HepG2 (cell line): ENCODE measurements around the gene GRIN2D. TPM values are rescaled to one million over a fixed set of nuclear protein-coding genes. Genes with fewer than 3 reads are reported as not detected.
"Not testable (repeated sequence)": the region's sequence is repeated elsewhere in the genome, so short reads cannot be mapped to it uniquely, and the experiment has no call there.

Source experiments
- ATAC-seq: fragments of 200-7000 bp; cut with Tn5 transposase; 3 replicates; pipeline ENCODE4 v1.9.1; 2020; ENCODE audit warnings: mild to moderate bottlenecking, moderate library complexity
- BruUV-seq: library from RNA; stranded (reverse); fragments of 400-500 nt; replicated peaks from 2 replicates; lab custom pipeline; 2021; lab: Mats Ljungman, UMichigan
- CTCF ChIA-PET: fragments of 300-600 bp; formaldehyde crosslinking; extraction: SDS; loops from one replicate; lab custom pipeline; 2021; ENCODE audit warnings: low total read pairs, inconsistent platforms, low intra/inter-chr PET ratio; lab: Yijun Ruan, JAX
- POLR2A ChIA-PET: fragments of 350-600 bp; sonication (Branson Sonifier 250); formaldehyde crosslinking; loops from one replicate; lab custom pipeline; 2020; ENCODE audit warnings: antibody characterized with exemption, inconsistent platforms; lab: Yijun Ruan, JAX
- DNase-seq: peaks from one replicate; pipeline ENCODE4 v3.0.0-alpha.2; 2015; ENCODE audit warnings: low spot score
- FAIRE-seq: peaks from 3 replicates; lab custom pipeline; 2011; peaks lifted over from hg19 to GRCh38; lab: Jason Lieb, UNC
- H2AFZ ChIP-seq: one replicate; pipeline ENCODE4 v1.6.1; 2011; ENCODE audit warnings: low read length, inconsistent platforms
- H3K27ac ChIP-seq: fragments of 300-600 bp; 3 replicates; pipeline ENCODE4 v1.8.0; 2011; ENCODE audit warnings: mixed run types, mild to moderate bottlenecking, mixed read lengths, low read length, inconsistent platforms; ENCODE audit not compliant: insufficient read depth; ENCODE audit errors: extremely low read length
- H3K27me3 ChIP-seq, 2 experiments: fragments of 200-600 bp in 1 of 2; 2 replicates in 1 of 2; 3 replicates in 1 of 2; pipeline versions ENCODE4 v1.6.0 to v1.8.0; 2011; ENCODE audit warnings: low read length in 2 of 2, mild to moderate bottlenecking in 2 of 2, moderate library complexity in 2 of 2, inconsistent platforms in 1 of 2; ENCODE audit not compliant: insufficient read depth in 2 of 2, control insufficient read depth in 1 of 2
- H3K36me3 ChIP-seq, 2 experiments: fragments of 200-600 bp in 1 of 2; replicated peaks in 1 of 2; 2 replicates in 1 of 2; 3 replicates in 1 of 2; pipeline versions ENCODE4 v1.5.1 to v1.8.0; 2011; ENCODE audit warnings: low read length in 2 of 2, inconsistent platforms in 1 of 2; ENCODE audit not compliant: insufficient read depth in 2 of 2, control insufficient read depth in 1 of 2
- H3K4me1 ChIP-seq: 2 replicates; pipeline ENCODE4 v1.5.1; 2012; ENCODE audit warnings: low read length, inconsistent platforms; ENCODE audit not compliant: insufficient read depth
- H3K4me2 ChIP-seq: 2 replicates; pipeline ENCODE4 v1.6.0; 2011; ENCODE audit warnings: low read depth, low read length, inconsistent platforms
- H3K4me3 ChIP-seq, 3 experiments: fragments of 200-600 bp in 1 of 3; sonication (generic), shearing (Covaris generic) in 1 of 3; replicated peaks in 1 of 3; 2 replicates each; pipeline ENCODE4 v1.5.1; 2011 to 2016; ENCODE audit warnings: low read length in 3 of 3, inconsistent platforms in 2 of 3, low read depth in 2 of 3, mild to moderate bottlenecking in 2 of 3, control low read depth in 1 of 3, mixed read lengths in 1 of 3; ENCODE audit not compliant: insufficient read depth in 1 of 3
- H3K79me2 ChIP-seq: one replicate; pipeline ENCODE4 v1.6.1; 2011; ENCODE audit warnings: low read length, inconsistent platforms; ENCODE audit not compliant: insufficient read depth
- H3K9ac ChIP-seq: 2 replicates; pipeline ENCODE4 v1.6.0; 2011; ENCODE audit warnings: mild to moderate bottlenecking, low read depth, low read length, inconsistent platforms; ENCODE audit not compliant: insufficient read depth
- H3K9me3 ChIP-seq: 2 replicates; pipeline ENCODE4 v1.5.1; 2012; ENCODE audit warnings: mild to moderate bottlenecking, low read length
- H4K20me1 ChIP-seq: 2 replicates; pipeline ENCODE4 v1.6.0; 2011; ENCODE audit warnings: inconsistent platforms, mild to moderate bottlenecking, low read length, moderate library complexity; ENCODE audit not compliant: insufficient read depth
- ETV5 ChIP-seq: IDR thresholded peaks from 2 replicates; pipeline ENCODE4 v1.6.1; 2018; ENCODE audit warnings: missing biosample characterization, missing genetic modification reagents, inconsistent platforms, borderline replicate concordance
- ZSCAN25 ChIP-seq: sonication (generic); formaldehyde crosslinking; IDR thresholded peaks from 2 replicates; pipeline ENCODE4 v1.8.0; 2022; ENCODE audit warnings: mild to moderate bottlenecking, missing genetic modification reagents
- WGBS: methylation state at CpG from one replicate; pipeline ENCODE4 v1.1.6; 2017; ENCODE audit warnings: low lambda C conversion rate; 5-methylcytosine and 5-hydroxymethylcytosine counted together
- in situ Hi-C: cut with HindIII; loops from 2 replicates; pipeline ENCODE4 v1.10.0; 2017; ENCODE audit warnings: low pct_unique_long_range_greater_than_20kb; ENCODE audit not compliant: extremely low pct_ligation_motif_present
- intact Hi-C: fragments of 100-400 bp; cut with micrococcal nuclease; formaldehyde crosslinking; loops from one replicate; pipeline ENCODE4 v1.10.0; 2022; ENCODE audit not compliant: unreplicated experiment
- polyA plus RNA-seq, 8 experiments: library from polyadenylated mRNA; depleted of rRNA in 3 of 8; stranded (reverse) in 7 of 8; unstranded in 1 of 8; fragments of >200 nt; fragmentation: Illumina TruSeq in 4 of 8; extraction: Trizol in 4 of 8; gene quantifications; 2 replicates each; pipeline versions ENCODE4 v1.2.1 to v1.2.3, GENCODE V29; 2011 to 2016; ENCODE audit warnings: low read depth in 4 of 8, missing spikeins in 1 of 8, mixed read lengths in 1 of 8; ENCODE audit not compliant: insufficient read depth in 1 of 8
- total RNA-seq, 5 experiments: library from RNA; depleted of rRNA; stranded (reverse); fragments of >200 nt; fragmentation: Illumina TruSeq; extraction: Trizol; gene quantifications; 2 replicates each; pipeline ENCODE4 v1.2.3, GENCODE V29; 2016; ENCODE audit warnings: low read depth in 1 of 5
- TF ChIP-seq, protein P1 (sequence below): sonication (generic); formaldehyde crosslinking; IDR thresholded peaks from 2 replicates; pipeline ENCODE4 v1.5.0; 2020; ENCODE audit warnings: mild to moderate bottlenecking, missing genetic modification reagents

GRIN2D gene
- total and polyA plus RNA-seq, 2 of the 13 experiments (the other 11 are each of a cell fraction or from before 2014, with no cell fraction given), result 0.02 to 0.13 TPM

DNA sequence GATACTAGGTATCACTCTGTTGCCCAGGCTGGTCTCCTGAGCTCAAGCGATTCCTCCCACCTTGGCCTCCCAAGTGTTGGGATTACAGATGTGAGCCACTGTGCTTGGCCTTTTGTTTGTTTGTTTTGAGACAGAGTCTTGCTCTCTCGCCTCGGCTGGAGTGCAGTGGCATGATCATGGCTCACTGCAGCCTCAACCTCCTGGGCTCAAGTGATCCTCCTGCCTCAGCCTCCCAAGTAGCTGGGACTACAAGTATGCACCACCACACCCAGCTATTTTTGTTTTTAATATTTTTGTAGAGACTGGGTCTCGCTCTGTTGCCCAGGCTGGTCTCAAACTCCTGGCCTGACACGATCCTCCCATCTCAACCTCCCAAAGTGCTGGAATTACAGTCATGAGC is 21.7 kb upstream of the GRIN2D start:
- H2AFZ ChIP-seq, BruUV-seq: not testable (repeated sequence)
- WGBS, result 61% methylated on average over 5 of the region's 5 CpGs

DNA sequence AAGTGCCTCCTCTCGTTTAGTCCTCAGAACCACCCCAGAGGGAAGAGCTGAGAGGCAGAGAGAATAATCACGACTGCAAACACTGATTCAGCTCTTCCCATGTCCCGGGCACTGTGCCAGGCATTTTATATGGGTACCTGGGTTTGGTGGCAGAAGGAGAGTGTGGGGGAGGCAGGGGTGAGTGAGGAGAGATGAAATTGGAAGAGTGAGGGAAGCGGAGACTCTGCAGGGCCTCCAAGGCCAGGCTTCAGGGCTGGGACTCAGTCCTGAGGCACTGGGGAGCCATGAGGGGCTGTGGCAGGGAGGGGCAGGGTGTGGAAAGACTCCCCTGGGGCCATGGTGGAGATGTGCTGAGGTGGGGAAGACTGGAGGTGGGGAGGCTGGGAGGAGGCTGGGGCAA is 20.6 kb upstream of the GRIN2D start:
- ATAC-seq, result no peak
- H3K79me2 ChIP-seq, result no peaks in the 10 kb centered on the region
- CTCF ChIA-PET, result no interaction called here
- H3K4me3 ChIP-seq, result no peak overlapping the region
- no peaks in the 10 kb centered on the region for H4K20me1 ChIP-seq
- no peak overlapping the region for H3K4me2 ChIP-seq
- TF ChIP-seq ETV5 (CRISPR knock-in tag) (no peak), ZSCAN25 (CRISPR knock-in tag) (0 out of 2 replicates have a peak, but pooled peaks have one; percentile 39)
- TF ChIP-seq, all 625 proteins: peak for 1
- Histone ChIP-seq H3K4me1 (peaks cover 48% of the 10 kb centered on the region), H3K9me3 (no peaks in the 10 kb centered on the region), H3K27me3 (no peaks in the 10 kb centered on the region), H3K27ac (no peak overlapping the region), H3K9ac (no peak overlapping the region), H2AFZ (no peak overlapping the region), H3K36me3 (no peaks in the 10 kb centered on the region)
- DNase-seq (no peak), FAIRE-seq (no peak)
- 46% methylated on average over 4 of the region's 4 CpGs for WGBS
- in situ Hi-C loops, result no loop called here
- POLR2A ChIA-PET, result interaction anchor here (1.2 kb wide), 1 partner anchor 9 kb away, joined by 3 read pairs; the partner anchor contains the start of genes SYNGR4 and TMEM143
- intact Hi-C loops, result no loop called here
- no TSS peak for BruUV-seq

More for the DNA sequence above, 21.7 kb upstream of the GRIN2D start:
- in situ Hi-C loops, H3K4me3 ChIP-seq, CTCF ChIA-PET, H3K36me3 ChIP-seq, H3K9me3 ChIP-seq, H3K79me2 ChIP-seq, H3K27me3 ChIP-seq, DNase-seq, intact Hi-C loops, H3K9ac ChIP-seq, H3K27ac ChIP-seq, H4K20me1 ChIP-seq, FAIRE-seq, ATAC-seq: not testable (repeated sequence)
- peak overlapping the region; percentile 18; the same call in 1 of the 2 replicates for H3K4me2 ChIP-seq
- peaks cover 54% of the 10 kb centered on the region for H3K4me1 ChIP-seq
- TF ChIP-seq, protein P1, sequence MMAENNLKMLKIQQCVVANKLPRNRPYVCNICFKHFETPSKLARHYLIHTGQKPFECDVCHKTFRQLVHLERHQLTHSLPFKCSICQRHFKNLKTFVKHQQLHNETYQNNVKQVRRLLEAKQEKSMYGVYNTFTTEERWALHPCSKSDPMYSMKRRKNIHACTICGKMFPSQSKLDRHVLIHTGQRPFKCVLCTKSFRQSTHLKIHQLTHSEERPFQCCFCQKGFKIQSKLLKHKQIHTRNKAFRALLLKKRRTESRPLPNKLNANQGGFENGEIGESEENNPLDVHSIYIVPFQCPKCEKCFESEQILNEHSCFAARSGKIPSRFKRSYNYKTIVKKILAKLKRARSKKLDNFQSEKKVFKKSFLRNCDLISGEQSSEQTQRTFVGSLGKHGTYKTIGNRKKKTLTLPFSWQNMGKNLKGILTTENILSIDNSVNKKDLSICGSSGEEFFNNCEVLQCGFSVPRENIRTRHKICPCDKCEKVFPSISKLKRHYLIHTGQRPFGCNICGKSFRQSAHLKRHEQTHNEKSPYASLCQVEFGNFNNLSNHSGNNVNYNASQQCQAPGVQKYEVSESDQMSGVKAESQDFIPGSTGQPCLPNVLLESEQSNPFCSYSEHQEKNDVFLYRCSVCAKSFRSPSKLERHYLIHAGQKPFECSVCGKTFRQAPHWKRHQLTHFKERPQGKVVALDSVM (CRISPR knock-in tag), result peak; percentile 94
- POLR2A ChIA-PET, result interaction anchor here (1.3 kb wide), 1 partner anchor 17 kb away, joined by 3 read pairs; no protein-coding TSS in a partner anchor
